ENCODE results near the gene IBA57. TPM values are rescaled to one million over a fixed set of nuclear protein-coding genes. Genes with fewer than 3 reads are reported as not detected.

IBA57 gene
- polyA plus RNA-seq, 1 donor (not counting 4 experiments of a cell fraction or from before 2014, with no cell fraction given): 1.5 TPM

DNA sequence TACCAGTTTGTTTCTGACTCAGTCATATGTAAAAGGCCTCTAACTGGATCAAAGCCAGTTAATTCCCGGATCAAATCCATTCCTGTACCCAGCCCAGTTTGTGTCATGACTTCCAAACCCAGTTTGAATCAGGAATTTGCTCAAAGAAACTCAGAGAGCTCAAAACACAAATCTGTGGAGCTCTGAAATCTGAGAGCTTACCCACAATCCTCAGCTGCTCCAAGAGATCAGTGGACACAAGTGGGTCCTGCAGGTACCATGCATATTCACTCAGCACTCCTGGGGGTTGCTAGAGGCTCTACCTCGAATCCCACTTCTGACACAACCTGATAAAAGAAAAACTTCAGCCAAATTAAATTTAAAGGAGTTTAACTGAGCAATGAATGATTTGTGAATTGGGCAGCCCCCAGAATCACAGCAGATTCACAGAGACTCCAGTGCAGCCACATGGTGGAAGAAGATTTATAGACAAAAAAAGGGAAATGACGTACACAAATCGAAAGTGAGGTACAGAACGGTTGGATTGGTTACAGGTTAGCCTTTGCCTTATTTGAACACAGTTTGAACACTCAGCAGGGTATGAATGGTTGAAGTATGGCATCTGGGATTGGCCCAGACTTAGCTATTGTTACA is 44.6 kb upstream of the IBA57 start:
- peak overlapping the region; percentile 77 for H3K27ac ChIP-seq (ENCODE audit: control insufficient read depth, insufficient read depth, low read length)

GRCh38 chr1:228122921-228123441 is 42.6 kb upstream of the IBA57 start:
- FAIRE-seq (no peak), DNase-seq (ENCODE audit: low read depth, low spot score) (no peak)
- Histone ChIP-seq H3K4me2 (ENCODE audit: control insufficient read depth, extremely low read depth, insufficient read depth, low read depth, low read length) (no peak overlapping the region), H3K9me1 (ENCODE audit: control insufficient read depth, extremely low read depth, insufficient read depth, low read length) (no peaks in the 10 kb centered on the region), H2AFZ (ENCODE audit: control insufficient read depth, low read length) (no peak overlapping the region), H3K9me3 (ENCODE audit: control insufficient read depth, low read depth, low read length) (no peaks in the 10 kb centered on the region), H3K27me3 (ENCODE audit: control insufficient read depth, extremely low read depth, insufficient read depth, low read length) (no peaks in the 10 kb centered on the region), H3K36me3 (ENCODE audit: control insufficient read depth in 2 of 2, extremely low read depth in 1 of 2, insufficient read depth in 2 of 2, low read length in 2 of 2) (no peaks in the 10 kb centered on the region), H3K4me3 (ENCODE audit: control insufficient read depth in 2 of 3, extremely low read depth in 1 of 3, insufficient read depth in 2 of 3, low read depth in 1 of 3, low read length in 3 of 3) (no peak overlapping the region), H3K79me2 (ENCODE audit: control insufficient read depth, insufficient read depth, low read length) (peaks cover 13% of the 10 kb centered on the region), H4K20me1 (ENCODE audit: control insufficient read depth, extremely low read depth, insufficient read depth, low read length) (no peaks in the 10 kb centered on the region), H3K9ac (ENCODE audit: control insufficient read depth, extremely low read depth, insufficient read depth, low read length) (no peak overlapping the region), H3K27ac (ENCODE audit: control insufficient read depth, insufficient read depth, low read length) (no peak overlapping the region), H3K4me1 (ENCODE audit: control insufficient read depth, extremely low read depth, insufficient read depth, low read length) (peaks cover 22% of the 10 kb centered on the region)
- dilution Hi-C loops (cut with MboI; ENCODE audit: extremely low pct_ligation_motif_present, low sequenced_read_pairs): no loop called here
- TF ChIP-seq CTCF (optimal IDR thresholded peaks at IDR 0.05 in 1 of 3, IDR thresholded peaks at IDR 0.05 in 1 of 3, conservative IDR thresholded peaks at IDR 0.05 in 1 of 3; ENCODE audit: extremely low read depth in 1 of 3, insufficient read depth in 2 of 3, low read length in 3 of 3) (no peak), EZH2 (IDR thresholded peaks at IDR 0.05; ENCODE audit: low read length) (no peak)

More for the DNA sequence above, 44.6 kb upstream of the IBA57 start:
- H3K79me2 ChIP-seq (ENCODE audit: control insufficient read depth, insufficient read depth, low read length): peaks cover 13% of the 10 kb centered on the region
- peak overlapping the region; percentile 36 to 57 (median 41) for H3K4me3 ChIP-seq (ENCODE audit: control insufficient read depth in 2 of 3, extremely low read depth in 1 of 3, insufficient read depth in 2 of 3, low read depth in 1 of 3, low read length in 3 of 3)
- peak overlapping the region; percentile 67 for H3K9ac ChIP-seq (ENCODE audit: control insufficient read depth, extremely low read depth, insufficient read depth, low read length)
- no peaks in the 10 kb centered on the region for H3K27me3 ChIP-seq (ENCODE audit: control insufficient read depth, extremely low read depth, insufficient read depth, low read length)
- H3K4me1 ChIP-seq (ENCODE audit: control insufficient read depth, extremely low read depth, insufficient read depth, low read length): peaks cover 22% of the 10 kb centered on the region
- H3K9me1 ChIP-seq (ENCODE audit: control insufficient read depth, extremely low read depth, insufficient read depth, low read length): no peaks in the 10 kb centered on the region
- H4K20me1 ChIP-seq (ENCODE audit: control insufficient read depth, extremely low read depth, insufficient read depth, low read length): no peaks in the 10 kb centered on the region
- H3K9me3 ChIP-seq (ENCODE audit: control insufficient read depth, low read depth, low read length): no peaks in the 10 kb centered on the region
- peak overlapping the region; percentile 90 for H3K4me2 ChIP-seq (ENCODE audit: control insufficient read depth, extremely low read depth, insufficient read depth, low read depth, low read length)
- peak overlapping the region; percentile 61 for H2AFZ ChIP-seq (ENCODE audit: control insufficient read depth, low read length)
- DNase-seq (ENCODE audit: low read depth, low spot score): no peak
- H3K36me3 ChIP-seq (ENCODE audit: control insufficient read depth in 2 of 2, extremely low read depth in 1 of 2, insufficient read depth in 2 of 2, low read length in 2 of 2): no peaks in the 10 kb centered on the region
- FAIRE-seq: peak; percentile 81
- TF ChIP-seq EZH2 (IDR thresholded peaks at IDR 0.05; ENCODE audit: low read length): no peak
- TF ChIP-seq CTCF (optimal IDR thresholded peaks at IDR 0.05 in 1 of 3, IDR thresholded peaks at IDR 0.05 in 1 of 3, conservative IDR thresholded peaks at IDR 0.05 in 1 of 3; ENCODE audit: extremely low read depth in 1 of 3, insufficient read depth in 2 of 3, low read length in 3 of 3): peak in 2 of 3 experiments; percentile 5 to 11
- dilution Hi-C loops (cut with MboI; ENCODE audit: extremely low pct_ligation_motif_present, low sequenced_read_pairs): no loop called here

Measured in keratinocyte (primary cell).